Measurements from ENCODE around the gene EVX1.

EVX1 gene

GRCh38 chr7:27249724-27250556 lies 7.3 kb downstream of the EVX1 start:
- DNase-seq (ENCODE audit: low read depth in 1 of 2, low spot score in 1 of 2): no peak

- DNase-seq (ENCODE audit: low read depth in 1 of 2, low spot score in 1 of 2): no peak
Measured at GRCh38 chr7:27250557-27251070, 8.0 kb downstream of the EVX1 start.

DNA sequence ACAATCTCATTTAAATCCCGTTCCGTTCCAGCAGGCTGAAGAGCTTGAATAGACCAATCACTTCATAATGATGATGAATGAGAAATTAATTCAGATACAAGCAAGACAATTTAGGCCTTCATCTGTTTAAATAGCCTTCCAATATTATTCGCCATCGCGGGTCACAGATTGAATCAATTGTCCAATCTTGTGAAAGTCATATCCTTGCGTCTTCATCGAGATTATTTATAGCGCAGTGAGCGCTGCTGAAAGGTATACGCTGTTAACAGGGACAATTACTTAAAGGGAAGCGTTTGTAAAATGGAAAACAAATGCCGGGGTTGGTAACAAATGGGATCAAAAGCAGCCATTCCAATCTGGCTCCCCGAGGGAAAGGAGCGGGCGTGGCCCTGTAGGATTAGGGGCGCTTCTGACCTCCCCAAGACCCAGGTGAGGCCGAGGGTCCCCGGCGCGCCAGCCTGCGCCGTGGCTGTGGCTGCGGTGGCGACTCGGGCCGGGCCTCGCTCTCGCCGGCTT lies 8.6 kb downstream of the EVX1 start:
- DNase-seq (ENCODE audit: low read depth in 1 of 2, low spot score in 1 of 2): no peak

DNA sequence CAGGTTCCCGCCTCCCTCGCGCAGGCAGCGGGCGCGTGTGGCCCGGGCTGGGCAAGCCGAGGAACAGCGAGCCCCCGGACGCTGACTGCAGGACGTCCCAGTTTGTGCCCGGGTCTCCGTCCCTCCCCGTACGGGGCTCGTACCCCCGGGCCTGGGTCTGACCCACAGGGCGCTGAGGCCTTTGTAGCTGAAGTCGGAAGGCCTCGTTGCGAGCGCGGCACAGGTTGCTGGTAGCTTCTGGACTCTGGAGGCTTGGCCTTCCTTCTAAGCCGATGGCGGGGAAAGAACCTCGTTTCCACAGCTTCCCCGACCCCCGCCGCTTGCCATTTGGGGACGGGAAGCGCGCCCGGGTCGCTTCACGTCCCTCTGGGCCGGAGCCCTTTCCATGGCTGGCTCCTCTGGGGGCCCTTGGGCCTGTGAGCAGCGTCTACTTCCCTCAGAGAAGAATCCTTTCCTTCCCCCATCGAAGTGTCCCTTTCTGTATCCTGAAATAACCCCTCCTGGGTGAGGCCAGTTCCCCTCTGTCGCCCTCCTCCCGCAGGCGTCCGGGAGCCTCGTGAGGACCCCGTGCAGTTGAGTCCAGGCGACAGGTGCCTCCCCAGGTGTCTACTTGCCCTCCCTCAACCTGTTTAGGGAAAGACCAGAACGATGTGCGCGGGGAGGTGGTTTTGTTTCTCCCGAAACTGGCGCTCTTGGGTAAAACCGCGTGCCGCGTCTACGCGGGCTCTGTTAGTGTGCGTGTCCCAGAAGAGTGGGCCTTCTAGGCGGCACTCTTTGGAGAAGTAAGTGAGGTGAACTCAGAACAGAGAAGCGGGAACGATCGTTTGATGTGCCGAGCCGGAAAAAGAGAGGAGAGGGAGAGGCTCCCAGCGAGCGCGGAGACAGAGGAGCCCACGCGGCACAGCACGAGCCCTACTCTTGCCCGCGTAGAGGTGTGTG lies 9.3 kb downstream of the EVX1 start:
- no peak for DNase-seq (ENCODE audit: low read depth in 1 of 2, low spot score in 1 of 2)

GRCh38 chr7:27254625-27255024 lies 12.0 kb downstream of the EVX1 start:
- DNase-seq (ENCODE audit: low read depth in 1 of 2, low spot score in 1 of 2): no peak

GRCh38 chr7:27260211-27260610 lies 17.6 kb downstream of the EVX1 start:
- DNase-seq (ENCODE audit: low read depth in 1 of 2, low spot score in 1 of 2): no peak

- DNase-seq (ENCODE audit: low read depth in 1 of 2, low spot score in 1 of 2): no peak
Measured at GRCh38 chr7:27262121-27262520, 19.5 kb downstream of the EVX1 start.

DNA sequence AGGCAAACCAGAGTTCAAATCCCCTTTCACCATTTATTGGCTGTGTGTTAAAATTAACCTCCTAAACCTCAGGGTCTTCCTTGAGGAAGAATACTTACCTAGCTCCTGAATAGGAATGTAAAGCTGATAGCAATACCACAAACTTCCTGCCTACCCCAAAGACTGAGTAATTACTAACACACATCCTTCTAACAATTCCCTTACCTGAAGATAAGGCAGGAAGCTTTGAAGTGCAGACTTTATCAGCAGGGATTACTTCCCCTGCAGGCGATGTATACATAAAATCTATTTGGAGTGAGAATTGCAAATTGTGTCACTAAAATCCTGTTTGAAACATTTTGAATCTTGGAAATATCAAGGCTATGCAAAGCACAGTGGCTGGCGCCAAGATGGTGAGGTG lies 21.2 kb downstream of the EVX1 start:
- no peak for DNase-seq (ENCODE audit: low read depth in 1 of 2, low spot score in 1 of 2)

- DNase-seq (ENCODE audit: low read depth in 1 of 2, low spot score in 1 of 2): no peak
Measured at GRCh38 chr7:27269455-27269854, 26.9 kb downstream of the EVX1 start.

- no peak for DNase-seq (ENCODE audit: low read depth in 1 of 2, low spot score in 1 of 2)
Measured at GRCh38 chr7:27271384-27271783, 28.8 kb downstream of the EVX1 start.

DNA sequence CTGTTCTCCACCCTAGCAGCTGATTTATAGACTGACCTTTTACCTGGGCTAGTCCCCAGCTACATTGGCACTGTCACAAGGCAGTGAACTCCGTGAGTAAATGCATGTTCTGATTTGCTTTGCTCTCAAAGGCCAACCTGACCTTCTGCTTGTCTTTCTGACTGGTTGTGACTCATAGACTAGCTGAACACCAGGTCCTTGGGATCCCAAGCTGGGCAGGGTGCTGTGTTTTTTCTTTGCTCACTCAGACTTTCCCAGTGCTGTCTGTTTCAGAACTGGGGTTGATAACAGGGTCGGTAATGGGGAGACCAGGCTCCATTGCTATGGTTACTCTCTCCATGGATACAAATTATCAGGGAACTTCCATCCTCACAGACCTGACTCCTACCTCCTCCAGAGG lies 35.0 kb downstream of the EVX1 start:
- DNase-seq (ENCODE audit: low read depth in 1 of 2, low spot score in 1 of 2): no peak

DNA sequence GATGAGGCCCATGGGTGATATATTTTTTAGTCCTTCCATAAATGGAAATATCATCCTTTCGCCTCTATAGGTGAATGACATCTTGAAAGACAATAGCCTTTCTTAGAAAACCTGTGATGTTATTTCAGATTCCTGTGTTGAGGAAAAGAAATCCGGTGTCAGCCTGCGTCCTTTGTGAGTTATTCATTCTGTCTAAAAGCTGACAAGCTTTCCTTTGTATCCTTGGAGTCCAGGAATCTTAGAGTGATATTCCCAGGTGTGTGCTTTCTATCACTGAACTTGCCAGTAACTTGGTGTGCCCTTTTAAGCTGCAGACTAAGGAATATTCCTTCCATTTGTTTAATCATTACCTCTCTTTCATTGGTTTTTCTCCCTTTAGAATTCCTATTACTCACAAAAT lies 41.0 kb downstream of the EVX1 start:
- no peak for DNase-seq (ENCODE audit: low read depth in 1 of 2, low spot score in 1 of 2)

- no peak for DNase-seq (ENCODE audit: low read depth in 1 of 2, low spot score in 1 of 2)
Measured at GRCh38 chr7:27295236-27295635, 52.6 kb downstream of the EVX1 start.

- no peak for DNase-seq (ENCODE audit: low read depth in 1 of 2, low spot score in 1 of 2)
Measured at GRCh38 chr7:27297356-27297755, 54.8 kb downstream of the EVX1 start.

Measured in stimulated activated CD4-positive, alpha-beta T cell treated with anti-CD3 and anti-CD28 coated beads, Interleukin-15, amount 100 ng/mL, for 1 hour (primary cell).